Inflammatory macrophage treated with lipopolysaccharide for 4 hours (primary cell): ENCODE results near the gene PIGZ.

Experiments
- DNase-seq: peaks from one replicate; pipeline ENCODE4 v3.0.0-alpha.2; 2020

The PIGZ gene

GRCh38 chr3:196981657-196982056, 13.0 kb upstream of the PIGZ start:
- DNase-seq, result no peak

DNA sequence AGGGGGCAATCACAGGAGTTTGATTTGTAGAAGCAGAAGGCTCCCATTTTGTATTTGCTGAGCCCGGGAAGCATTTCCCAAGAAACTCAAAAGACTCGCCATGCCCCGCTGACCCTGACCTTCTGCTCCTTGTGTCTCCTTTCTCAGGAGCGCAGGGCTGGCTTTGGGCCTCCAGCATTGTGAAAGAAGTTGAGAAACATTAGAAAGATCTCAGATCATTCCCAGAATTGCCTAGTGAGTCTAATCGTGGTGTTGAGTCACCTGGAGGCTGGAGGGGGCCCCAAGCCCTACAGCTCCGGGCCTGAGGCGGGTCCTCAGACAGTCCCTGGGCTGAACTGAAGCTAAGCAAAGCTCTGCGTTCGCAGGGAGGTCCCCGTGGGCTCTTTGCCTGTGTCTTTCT, 10.9 kb upstream of the PIGZ start:
- DNase-seq, result no peak

- DNase-seq, result no peak
These were observed 8.3 kb upstream of the PIGZ start for GRCh38 chr3:196976941-196977340.

DNA sequence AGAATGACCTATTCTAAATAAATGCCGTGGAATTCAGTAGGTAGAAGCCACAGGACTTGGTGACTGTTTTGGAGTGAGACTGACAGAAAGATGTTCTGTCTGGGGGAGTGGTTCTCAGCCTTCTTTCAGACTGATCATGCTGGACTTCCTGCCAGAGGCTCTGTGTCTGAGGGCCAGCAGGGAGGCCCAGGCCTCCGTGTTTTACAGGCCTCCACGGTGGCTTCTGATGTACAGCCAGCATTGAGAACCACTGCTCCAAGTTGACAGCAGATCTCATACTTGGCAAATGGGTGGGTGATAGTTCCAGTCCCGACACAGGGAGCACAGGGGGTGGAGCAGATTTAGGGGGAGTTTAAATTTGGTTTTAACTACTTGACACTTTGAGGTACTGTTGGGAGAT, 6.7 kb upstream of the PIGZ start:
- no peak for DNase-seq

DNA sequence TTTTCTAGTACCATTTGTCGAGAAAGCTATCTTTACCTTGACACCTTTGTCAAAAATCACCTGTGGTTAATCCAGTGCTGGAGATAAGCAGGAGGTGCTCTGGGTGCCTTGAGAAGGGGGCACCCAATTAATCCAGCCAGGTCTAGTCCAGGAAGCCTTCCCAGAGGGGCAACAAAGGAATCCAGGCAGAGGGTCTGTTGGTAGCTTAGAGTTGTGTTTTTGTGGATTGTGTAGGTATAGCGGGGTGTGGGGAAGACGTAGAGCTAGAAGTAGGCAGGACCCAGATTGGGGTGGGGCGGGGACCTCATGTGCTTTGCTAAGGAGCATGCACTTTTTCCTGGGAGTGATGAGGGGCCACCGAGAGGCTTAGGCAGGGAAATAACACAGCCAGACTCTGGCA, 6.0 kb upstream of the PIGZ start:
- DNase-seq, result no peak

GRCh38 chr3:196971094-196971698, 2.6 kb upstream of the PIGZ start:
- DNase-seq, result no peak

GRCh38 chr3:196970547-196971093, 2.0 kb upstream of the PIGZ start:
- no peak for DNase-seq

DNA sequence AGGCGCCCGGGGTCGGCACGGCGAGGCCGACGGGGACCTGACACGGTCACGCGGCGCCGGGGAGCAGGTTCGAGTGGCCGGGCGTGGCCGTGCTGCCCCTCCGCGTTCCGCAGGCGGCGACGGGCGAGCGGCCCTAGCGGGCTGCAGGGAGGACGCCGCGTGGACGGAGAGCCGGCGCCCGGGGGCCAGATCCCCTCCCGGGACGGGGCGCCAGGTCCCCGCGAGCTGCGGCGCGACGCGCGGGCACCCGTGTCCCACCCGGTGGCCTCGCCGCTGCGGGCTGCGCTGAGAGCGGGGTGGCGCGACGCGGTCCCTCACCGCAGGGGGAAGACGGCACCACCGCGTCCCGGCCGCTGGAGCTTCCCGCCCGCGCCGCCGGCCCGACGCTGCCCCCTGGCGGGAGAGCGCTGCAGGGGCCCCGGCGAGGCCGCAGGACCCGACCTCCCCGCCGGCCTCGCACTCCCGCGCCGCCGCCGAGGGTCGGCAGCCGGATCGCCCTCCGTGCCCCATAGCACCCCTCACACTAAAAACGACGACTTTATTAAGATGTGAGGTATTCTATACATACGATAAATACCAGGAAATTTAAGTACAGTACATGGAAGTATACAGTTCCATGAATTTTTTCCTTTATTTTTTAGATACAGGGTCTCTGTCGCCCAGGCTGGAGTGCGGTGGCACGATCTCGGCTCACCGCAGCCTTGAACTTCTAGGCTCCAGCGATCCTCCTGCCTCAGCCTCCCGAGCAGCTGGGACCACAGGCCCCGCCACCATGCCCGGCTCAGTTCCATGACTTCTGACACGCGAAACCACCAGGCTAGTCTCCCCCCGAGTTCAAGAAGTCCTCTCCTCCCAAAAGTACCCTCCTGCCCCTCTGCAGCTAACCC, 1.3 kb upstream of the PIGZ start:
- DNase-seq, result peak; percentile 67

- DNase-seq, result peak; percentile 61
These were observed 564 bp upstream of the PIGZ start for GRCh38 chr3:196969134-196969659.

GRCh38 chr3:196967412-196968232, 1.0 kb downstream of the PIGZ start:
- DNase-seq, result no peak

- no peak for DNase-seq
These were observed 1.9 kb downstream of the PIGZ start for GRCh38 chr3:196966526-196967401.

DNA sequence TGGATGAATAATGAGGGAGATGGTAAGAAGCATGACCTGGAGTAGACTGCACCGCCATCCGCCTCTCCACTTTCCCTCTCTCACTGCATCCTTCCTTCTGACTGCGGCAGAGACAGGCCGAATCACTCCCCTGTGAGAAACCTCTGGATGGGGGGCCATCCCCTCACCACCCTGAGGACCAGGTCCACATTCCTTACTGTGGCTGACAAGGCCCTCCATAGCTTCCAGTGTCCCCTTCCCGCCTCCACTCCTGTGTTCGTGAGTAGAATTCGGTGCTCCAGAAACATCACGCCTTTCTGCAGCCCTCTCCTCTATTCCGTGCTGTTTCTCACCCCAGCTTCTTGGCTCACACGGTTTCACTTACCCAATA, 2.8 kb downstream of the PIGZ start:
- DNase-seq, result no peak

DNA sequence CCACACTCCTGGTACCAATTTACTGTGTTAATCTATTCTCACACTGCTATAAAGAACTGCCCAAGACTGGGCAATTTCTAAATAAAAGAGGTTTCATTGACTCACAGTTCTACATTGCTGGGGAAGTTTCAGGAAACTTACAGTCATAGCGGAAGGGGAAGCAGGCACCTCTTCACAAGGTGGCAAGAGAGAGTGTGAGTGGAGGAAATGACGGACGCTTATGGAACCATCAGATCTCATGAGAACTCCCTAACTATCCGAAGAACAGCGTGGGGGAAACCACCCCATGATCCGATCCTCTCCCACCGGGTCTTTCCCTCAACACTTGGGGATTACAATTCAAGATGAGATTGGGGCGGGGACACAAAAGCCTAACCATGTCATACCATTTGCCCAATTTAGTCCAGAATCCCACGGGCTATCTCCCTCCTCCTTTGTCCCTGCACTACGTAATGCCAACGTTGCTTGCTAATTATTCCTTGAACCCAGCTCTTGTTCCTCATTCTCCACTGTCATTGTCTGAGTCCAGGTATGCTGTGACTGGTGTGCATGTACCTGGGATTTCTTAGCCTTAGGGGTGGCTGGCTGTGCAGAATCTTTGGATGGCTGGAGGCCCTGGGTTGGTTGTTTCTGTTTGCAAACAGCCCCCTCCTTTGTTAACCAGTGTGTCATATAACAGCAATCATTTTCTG, 3.4 kb downstream of the PIGZ start:
- no peak for DNase-seq

DNA sequence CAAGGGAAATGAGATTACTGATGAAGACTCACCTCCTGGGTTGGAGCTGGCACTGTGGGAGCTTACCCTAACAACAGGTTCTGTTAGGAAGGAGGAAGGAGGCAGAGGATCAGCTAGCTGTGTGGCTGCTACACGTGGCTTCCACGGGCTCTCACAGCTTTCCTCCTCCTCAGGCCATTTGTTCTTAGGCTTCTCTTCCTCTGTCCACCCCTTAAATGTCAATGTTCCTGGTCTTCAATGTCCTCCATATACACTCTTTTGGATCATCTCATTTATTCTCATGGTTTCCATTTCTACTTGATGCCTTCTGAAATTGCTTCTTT, 5.0 kb downstream of the PIGZ start:
- no peak for DNase-seq

DNA sequence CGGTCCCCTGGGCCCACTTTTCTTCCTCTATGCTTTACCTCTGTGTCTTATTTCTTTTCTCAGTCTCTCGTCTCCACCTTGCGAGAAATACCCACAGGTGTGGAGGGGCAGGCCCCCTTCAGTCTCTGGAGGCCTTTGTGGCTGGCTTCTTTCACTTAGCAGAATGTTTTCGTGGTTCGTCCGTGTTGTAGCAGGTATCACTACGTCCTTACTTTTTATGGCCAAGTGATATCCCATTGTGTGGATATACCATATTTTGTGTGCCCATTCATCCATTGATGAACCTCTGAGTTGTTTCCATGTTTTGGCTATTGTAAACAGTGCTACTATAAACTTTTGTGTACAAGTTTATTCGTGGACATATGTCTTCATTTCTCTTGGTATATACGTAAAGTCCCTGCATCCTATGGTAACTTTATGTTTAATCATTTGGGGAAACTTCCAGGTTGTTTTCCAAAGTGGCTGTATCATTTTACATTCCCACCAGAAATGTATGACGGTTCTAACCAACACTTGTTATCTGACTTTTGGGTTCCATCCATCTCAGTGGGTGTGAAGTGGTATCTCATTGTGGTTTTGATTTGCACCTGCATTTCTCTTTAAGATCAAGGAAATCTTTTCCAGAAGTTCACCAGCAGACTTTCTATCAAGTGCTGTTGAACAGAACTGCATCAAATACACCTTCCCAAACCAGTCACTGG, 5.6 kb downstream of the PIGZ start:
- no peak for DNase-seq

DNA sequence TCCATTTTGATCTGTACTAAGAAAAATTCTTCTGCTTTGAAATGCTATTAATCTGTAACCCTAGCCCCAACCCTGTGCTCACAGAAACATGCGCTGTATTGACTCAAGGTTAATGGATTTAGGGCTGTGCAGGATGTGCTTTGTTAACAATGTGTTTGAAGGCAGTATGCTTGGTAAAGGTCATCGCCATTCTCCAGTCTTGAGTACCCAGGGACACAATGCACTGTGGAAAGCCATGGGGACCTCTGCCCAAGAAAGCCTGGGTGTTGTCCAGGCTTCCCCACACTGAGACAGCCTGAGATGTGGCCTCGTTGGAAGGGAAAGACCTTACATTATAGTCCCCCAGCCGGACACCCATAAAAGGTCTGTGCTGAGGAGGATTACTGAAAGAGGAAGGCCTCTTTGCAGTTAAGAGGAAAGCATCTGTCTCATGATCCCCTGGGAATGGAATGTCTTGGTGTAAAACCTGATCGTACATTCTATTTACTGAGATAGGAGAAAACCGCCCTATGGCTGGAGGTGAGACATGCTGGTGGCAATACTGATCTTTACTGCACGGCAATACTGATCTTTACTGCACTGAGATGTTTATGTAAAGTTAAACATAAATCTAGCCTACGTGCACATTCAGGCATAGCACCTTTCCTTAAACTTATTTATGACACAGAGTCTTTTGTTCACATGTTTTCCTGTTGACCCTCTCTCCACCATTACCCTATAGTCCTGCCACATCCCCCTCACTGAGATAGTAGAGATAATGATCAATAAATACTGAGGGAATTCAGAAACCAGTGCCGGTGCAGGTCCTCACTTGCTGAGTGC, 6.3 kb downstream of the PIGZ start:
- no peak for DNase-seq

DNA sequence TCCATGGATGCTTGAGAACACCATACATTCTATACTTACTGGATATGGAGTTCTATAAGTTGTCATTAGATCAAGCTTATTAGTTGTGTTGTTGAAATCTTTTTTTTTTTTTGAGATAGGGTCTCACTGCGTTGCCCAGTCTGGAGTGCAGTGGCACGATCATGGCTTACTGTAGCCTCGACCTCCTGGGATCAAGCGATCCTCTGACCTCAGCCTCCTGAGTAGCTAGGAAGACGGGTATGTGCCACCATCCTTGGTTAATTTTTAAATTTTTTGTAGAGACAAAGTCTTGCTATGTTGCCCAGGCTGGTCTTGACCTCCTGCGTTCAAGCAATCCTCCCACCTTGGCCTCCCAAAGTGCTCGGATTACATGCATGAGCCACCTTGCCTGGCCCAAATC, 13.8 kb downstream of the PIGZ start:
- DNase-seq, result no peak

GRCh38 chr3:196951371-196951770, 17.3 kb downstream of the PIGZ start:
- no peak for DNase-seq

DNA sequence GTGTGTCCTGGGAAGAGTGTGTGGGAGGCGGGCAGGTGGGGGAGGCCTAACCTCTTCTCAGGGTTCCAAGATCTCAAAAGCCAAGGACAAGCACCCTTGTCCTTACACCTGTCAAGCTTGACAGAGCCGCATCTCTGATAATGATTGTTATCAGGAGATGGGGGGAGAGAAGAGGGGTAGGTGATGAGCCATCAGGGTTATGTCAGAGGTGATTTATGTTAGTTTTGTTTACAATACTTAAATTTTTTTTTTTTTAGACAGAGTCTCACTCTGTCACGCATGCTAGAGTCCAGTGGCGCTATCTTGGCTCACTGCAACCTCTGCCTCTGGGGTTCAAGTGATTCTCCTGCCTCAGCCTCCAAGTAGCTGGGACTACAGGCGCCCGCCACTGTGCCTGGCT, 18.9 kb downstream of the PIGZ start:
- DNase-seq, result no peak

DNA sequence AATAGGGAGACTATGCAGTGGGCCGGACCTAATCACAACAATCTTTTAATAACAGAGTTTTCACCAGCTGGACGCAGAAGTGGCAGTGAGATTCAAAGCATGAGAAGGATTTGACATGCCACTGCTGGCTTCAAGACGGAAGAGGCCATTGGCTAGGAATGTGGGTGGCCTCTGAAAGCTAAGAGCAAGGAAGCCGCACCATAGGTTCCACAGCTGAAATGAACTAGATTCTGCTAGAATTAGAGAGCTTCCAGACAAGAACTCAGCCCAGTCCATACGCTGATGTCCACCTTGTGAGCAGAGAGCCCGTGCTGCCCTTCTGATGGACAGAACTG, 19.4 kb downstream of the PIGZ start:
- no peak for DNase-seq
